Ectodermal cell (in vitro differentiated cells): ENCODE results near the gene CLMN.

ENCODE experiments used
- H3K27ac ChIP-seq: 2 replicates; pipeline ENCODE4 v1.7.0; 2013; ENCODE audit warnings: mild to moderate bottlenecking, low read depth, low read length; ENCODE audit not compliant: insufficient read depth, poor library complexity, severe bottlenecking
- H3K27me3 ChIP-seq: 2 replicates; pipeline ENCODE4 v1.7.0; 2013; ENCODE audit warnings: mild to moderate bottlenecking, low read length; ENCODE audit not compliant: insufficient read depth, control insufficient read depth, poor library complexity, severe bottlenecking
- H3K36me3 ChIP-seq: one replicate; pipeline ENCODE4 v1.7.0; 2013; ENCODE audit warnings: low read length; ENCODE audit not compliant: control insufficient read depth, insufficient read depth
- H3K4me1 ChIP-seq: one replicate; pipeline ENCODE4 v1.7.0; 2013; ENCODE audit warnings: low read length; ENCODE audit not compliant: control insufficient read depth, insufficient read depth
- H3K4me3 ChIP-seq: 2 replicates; pipeline ENCODE4 v1.7.0; 2013; ENCODE audit warnings: low read depth, low read length, control low read depth; ENCODE audit not compliant: insufficient read depth
- H3K9me3 ChIP-seq: 2 replicates; pipeline ENCODE4 v1.7.0; 2013; ENCODE audit warnings: mild to moderate bottlenecking, low read length, moderate library complexity; ENCODE audit not compliant: control insufficient read depth
- WGBS, 2 experiments: methylation state at CpG; one replicate each; pipeline ENCODE4 v1.1.7; 2013; ENCODE audit warnings: missing lambda C conversion rate in 2 of 2; 5-methylcytosine and 5-hydroxymethylcytosine counted together

Gene CLMN

DNA sequence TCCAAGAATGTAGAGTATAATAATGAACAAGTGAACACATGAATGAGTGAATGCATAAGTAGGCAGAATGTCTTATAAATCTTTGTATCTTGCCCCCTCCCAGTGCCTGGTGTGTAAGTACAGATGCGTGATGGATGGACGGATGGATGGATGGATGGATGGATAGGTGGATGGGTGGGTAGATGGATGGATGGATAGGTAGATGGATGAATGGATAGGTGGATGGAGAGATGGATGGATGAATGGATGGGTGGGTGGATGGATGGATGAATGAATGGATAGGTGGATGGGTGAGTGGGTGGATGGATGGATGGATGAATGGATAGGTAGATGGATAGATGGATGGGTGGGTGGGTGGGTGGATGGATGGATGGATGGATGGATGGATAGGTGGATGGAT, 74.4 kb downstream of the CLMN start:
- WGBS, 2 experiments, result 93 to 98% methylated on average over 2 of the region's 2 CpGs
- Histone ChIP-seq H3K4me1 (no peaks in the 10 kb centered on the region), H3K27me3 (no peaks in the 10 kb centered on the region), H3K9me3 (no peaks in the 10 kb centered on the region), H3K36me3 (no peaks in the 10 kb centered on the region), H3K27ac (no peak overlapping the region), H3K4me3 (no peak overlapping the region)

DNA sequence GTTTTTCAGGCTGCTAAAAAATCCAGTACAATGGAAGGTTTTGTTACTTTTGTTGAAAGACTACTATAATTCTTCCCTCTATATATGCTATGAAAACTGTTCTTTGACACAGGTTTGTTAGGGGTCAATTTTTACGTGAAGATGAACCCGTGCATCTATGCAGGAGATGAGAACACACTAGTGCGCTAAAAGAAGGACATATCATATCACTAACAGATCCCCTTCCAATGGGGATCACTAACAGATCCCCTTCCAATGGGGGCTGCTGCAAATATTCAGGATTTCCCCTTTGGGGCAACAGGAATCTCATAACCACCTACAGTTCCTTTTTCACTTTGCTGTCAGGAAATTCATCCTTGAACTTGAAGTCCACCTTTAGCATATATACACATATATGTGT, 75.1 kb downstream of the CLMN start:
- H3K9me3 ChIP-seq, result no peaks in the 10 kb centered on the region
- WGBS, 2 experiments, result 94 to 97% methylated on average over 3 of the region's 3 CpGs

GRCh38 chr14:95242870-95243269, 76.8 kb downstream of the CLMN start:
- no peaks in the 10 kb centered on the region for H3K36me3 ChIP-seq

More for the DNA sequence above, 75.1 kb downstream of the CLMN start:
- Histone ChIP-seq H3K4me3 (no peak overlapping the region), H3K27ac (no peak overlapping the region), H3K36me3 (no peaks in the 10 kb centered on the region), H3K27me3 (no peaks in the 10 kb centered on the region), H3K4me1 (no peaks in the 10 kb centered on the region)

DNA sequence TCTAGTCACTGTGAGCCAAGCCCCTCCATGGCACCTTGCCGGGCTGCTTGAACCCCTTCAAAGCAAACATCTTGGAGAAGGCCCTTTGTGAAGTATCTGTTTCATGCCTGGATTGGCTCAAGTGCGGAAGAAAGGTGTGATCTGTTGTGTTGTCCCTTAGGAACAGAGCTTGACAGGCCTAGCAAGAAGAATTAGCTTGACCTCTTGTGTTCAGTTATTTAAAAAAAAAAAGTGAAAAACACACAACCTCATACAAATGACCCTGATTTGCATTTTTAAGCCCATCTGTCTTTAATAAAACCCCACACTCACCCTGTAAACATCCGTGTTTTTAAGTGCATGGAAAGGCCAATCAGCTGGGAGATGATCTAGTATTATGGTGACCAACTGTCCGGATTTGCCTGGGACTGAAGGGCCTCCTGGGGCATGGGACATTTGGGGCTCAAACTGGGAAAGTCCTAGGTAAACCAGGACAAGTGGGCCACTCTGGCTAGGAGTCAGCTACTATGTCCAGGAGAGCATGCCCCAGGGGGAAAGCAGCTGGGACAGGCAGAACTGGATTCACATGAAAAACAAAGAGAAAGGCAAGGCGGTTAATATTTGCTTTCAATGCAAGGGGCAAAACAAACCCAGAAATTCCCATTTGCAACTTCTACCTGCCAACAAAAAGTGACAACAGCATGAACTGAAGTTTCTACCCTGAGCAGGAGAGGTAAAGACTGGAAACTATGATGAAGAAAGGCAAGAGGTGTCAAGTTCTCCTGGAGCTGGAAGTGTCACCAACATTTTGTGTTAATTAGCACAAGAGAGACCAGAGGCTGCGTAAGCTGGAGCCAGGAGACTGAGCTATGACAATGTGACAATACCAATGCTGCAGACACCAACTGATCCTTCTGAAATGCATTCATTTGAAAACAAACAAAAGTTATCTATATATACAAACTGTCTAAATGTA, 78.6 kb downstream of the CLMN start:
- Histone ChIP-seq H3K27ac (no peak overlapping the region), H3K4me3 (no peak overlapping the region), H3K36me3 (no peaks in the 10 kb centered on the region), H3K27me3 (no peaks in the 10 kb centered on the region), H3K4me1 (peaks cover 5% of the 10 kb centered on the region), H3K9me3 (no peaks in the 10 kb centered on the region)
- WGBS, 2 experiments, result 88 to 95% methylated on average over 6 of the region's 6 CpGs

More at GRCh38 chr14:95242870-95243269, 76.8 kb downstream of the CLMN start:
- H3K27me3 ChIP-seq, result no peaks in the 10 kb centered on the region
- no peak overlapping the region for H3K27ac ChIP-seq
- no peaks in the 10 kb centered on the region for H3K4me1 ChIP-seq
- no peak overlapping the region for H3K4me3 ChIP-seq
- 97 to 100% methylated on average over 1 of the region's 1 CpG for WGBS, 2 experiments
- no peaks in the 10 kb centered on the region for H3K9me3 ChIP-seq

DNA sequence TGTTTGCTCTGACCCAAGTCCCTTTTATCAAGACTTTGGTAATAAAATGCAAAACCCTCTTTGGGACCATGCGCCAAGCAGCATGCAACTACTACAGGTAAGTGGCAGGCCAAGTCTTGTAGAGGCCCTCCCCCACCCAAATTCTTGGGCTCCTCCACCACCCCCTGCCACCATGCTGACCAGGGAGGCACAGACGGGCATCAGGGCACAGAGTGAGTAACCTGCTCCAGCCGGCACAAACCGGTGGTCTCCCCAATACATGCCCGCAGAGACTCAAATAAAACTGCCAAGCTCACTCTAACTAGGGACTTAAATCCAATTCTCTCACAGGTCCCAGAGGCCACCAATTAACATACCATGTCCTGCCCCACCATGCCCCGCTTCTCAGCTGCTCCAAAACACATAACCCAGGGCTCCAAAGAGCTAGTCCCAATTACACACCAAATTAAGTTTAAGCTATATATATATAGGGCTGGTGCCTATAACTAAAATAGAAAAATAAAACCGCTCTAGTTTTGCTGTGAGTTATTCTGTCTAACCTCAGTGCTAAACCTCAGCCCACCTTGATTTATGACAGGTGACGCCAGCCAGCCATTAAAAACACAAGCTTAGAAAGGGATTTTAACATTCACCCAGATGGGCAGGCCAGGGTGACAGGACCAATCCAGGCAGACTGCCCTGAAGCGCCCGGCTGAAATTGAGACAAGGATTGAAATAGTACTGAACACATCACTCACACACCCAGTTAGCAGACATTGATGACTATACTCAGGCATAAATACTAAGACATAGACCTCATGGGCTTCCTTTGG, 81.0 kb downstream of the CLMN start:
- H3K9me3 ChIP-seq, result no peaks in the 10 kb centered on the region
- no peaks in the 10 kb centered on the region for H3K27me3 ChIP-seq
- H3K4me1 ChIP-seq, result peaks cover 5% of the 10 kb centered on the region
- no peak overlapping the region for H3K4me3 ChIP-seq
- H3K27ac ChIP-seq, result no peak overlapping the region
- 93 to 95% methylated on average over 10 of the region's 10 CpGs for WGBS, 2 experiments
- H3K36me3 ChIP-seq, result no peaks in the 10 kb centered on the region

GRCh38 chr14:95237958-95238340, 81.8 kb downstream of the CLMN start:
- Histone ChIP-seq H3K27ac (no peak overlapping the region), H3K4me3 (no peak overlapping the region), H3K4me1 (peaks cover 5% of the 10 kb centered on the region), H3K27me3 (no peaks in the 10 kb centered on the region), H3K9me3 (no peaks in the 10 kb centered on the region), H3K36me3 (no peaks in the 10 kb centered on the region)
- WGBS, 2 experiments, result 81 to 83% methylated on average over 11 of the region's 11 CpGs

- Histone ChIP-seq H3K27me3 (no peaks in the 10 kb centered on the region), H3K4me1 (peaks cover 5% of the 10 kb centered on the region), H3K27ac (no peak overlapping the region), H3K36me3 (no peaks in the 10 kb centered on the region), H3K9me3 (no peaks in the 10 kb centered on the region), H3K4me3 (no peak overlapping the region)
- WGBS, 2 experiments, result 92 to 97% methylated on average over 17 of the region's 17 CpGs
These were observed 82.4 kb downstream of the CLMN start for GRCh38 chr14:95237121-95237957.

DNA sequence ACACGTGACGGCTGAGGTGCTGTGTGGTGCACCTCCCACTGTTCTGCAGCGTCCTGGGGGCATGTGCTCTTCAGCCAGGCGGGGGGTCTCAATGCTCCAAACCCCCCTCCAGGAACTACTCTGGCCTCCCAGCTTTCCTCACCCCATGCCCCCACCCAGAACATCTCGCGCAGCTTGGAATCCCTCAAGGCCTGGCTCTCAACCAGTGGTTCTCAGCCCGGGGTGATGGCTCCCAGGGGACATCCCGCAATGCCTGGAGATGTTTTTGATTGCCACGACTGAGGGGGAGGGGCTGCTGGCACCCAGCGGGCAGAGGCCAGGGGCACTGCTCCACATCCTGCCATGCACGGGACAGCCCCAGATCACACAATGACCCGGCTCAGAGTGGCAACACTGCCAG, 83.5 kb downstream of the CLMN start:
- H3K36me3 ChIP-seq, result no peaks in the 10 kb centered on the region
- H3K27me3 ChIP-seq, result no peaks in the 10 kb centered on the region
- no peaks in the 10 kb centered on the region for H3K9me3 ChIP-seq
- no peak overlapping the region for H3K4me3 ChIP-seq
- peaks cover 5% of the 10 kb centered on the region for H3K4me1 ChIP-seq
- H3K27ac ChIP-seq, result no peak overlapping the region
- 93 to 94% methylated on average over 12 of the region's 12 CpGs for WGBS, 2 experiments

DNA sequence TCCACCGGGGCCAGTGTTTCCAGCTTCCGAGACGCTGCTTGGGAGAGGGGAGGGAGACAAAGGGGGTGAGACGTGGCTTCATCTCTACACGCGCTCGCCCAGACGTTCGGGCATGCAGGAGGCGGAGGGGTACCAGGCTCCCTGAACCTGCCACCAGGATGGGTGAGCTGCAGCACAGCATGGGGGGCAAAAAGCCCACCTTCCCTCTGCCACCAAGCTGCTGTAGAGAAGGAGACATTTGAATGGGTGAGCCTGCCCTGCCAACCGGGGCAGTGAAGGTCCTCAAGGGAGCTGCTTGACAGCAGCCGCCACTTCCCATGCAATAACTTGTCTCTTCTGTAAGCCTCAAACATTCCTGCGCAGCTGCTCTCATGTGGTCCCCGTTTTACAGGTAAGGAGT, 83.9 kb downstream of the CLMN start:
- H3K27ac ChIP-seq, result no peak overlapping the region
- 94 to 97% methylated on average over 14 of the region's 14 CpGs for WGBS, 2 experiments
- no peak overlapping the region for H3K4me3 ChIP-seq
- H3K9me3 ChIP-seq, result no peaks in the 10 kb centered on the region
- no peaks in the 10 kb centered on the region for H3K36me3 ChIP-seq
- H3K4me1 ChIP-seq, result peaks cover 5% of the 10 kb centered on the region
- H3K27me3 ChIP-seq, result no peaks in the 10 kb centered on the region
